GM12864 (cell line): ENCODE measurements around the gene ZNF521.

Experiments
- DNase-seq: peaks from one replicate; pipeline ENCODE4 v3.0.0-alpha.2; 2011; ENCODE audit warnings: low read depth
- H3K4me3 ChIP-seq: 2 replicates; pipeline ENCODE4 v1.5.1; 2011; ENCODE audit warnings: mild to moderate bottlenecking, low read depth, low read length, control low read depth
- CTCF ChIP-seq: IDR thresholded peaks from 2 replicates; pipeline ENCODE4 v1.5.1; 2011; ENCODE audit warnings: low read depth, mild to moderate bottlenecking, moderate library complexity, low read length, control low read depth, inconsistent platforms; ENCODE audit errors: missing control alignments

The ZNF521 gene

GRCh38 chr18:25111377-25112288, 240.3 kb downstream of the ZNF521 start:
- H3K4me3 ChIP-seq, result no peak overlapping the region
- TF ChIP-seq CTCF, result no peak
- no peak for DNase-seq

- no peak overlapping the region for H3K4me3 ChIP-seq
- DNase-seq, result no peak
- no peak for TF ChIP-seq CTCF
These were observed 242.5 kb downstream of the ZNF521 start for GRCh38 chr18:25109484-25109883.

GRCh38 chr18:25103468-25104155, 248.4 kb downstream of the ZNF521 start:
- TF ChIP-seq CTCF, result no peak
- no peak for DNase-seq
- no peak overlapping the region for H3K4me3 ChIP-seq

- H3K4me3 ChIP-seq, result no peak overlapping the region
- DNase-seq, result no peak
- no peak for TF ChIP-seq CTCF
These were observed 249.3 kb downstream of the ZNF521 start for GRCh38 chr18:25102662-25103061.

GRCh38 chr18:25100418-25100817, 251.5 kb downstream of the ZNF521 start:
- DNase-seq, result no peak
- no peak for TF ChIP-seq CTCF

GRCh38 chr18:25099895-25100294, 252.1 kb downstream of the ZNF521 start:
- no peak overlapping the region for H3K4me3 ChIP-seq
- TF ChIP-seq CTCF, result no peak
- DNase-seq, result no peak

More at GRCh38 chr18:25100418-25100817, 251.5 kb downstream of the ZNF521 start:
- H3K4me3 ChIP-seq, result no peak overlapping the region

GRCh38 chr18:25097569-25098056, 254.4 kb downstream of the ZNF521 start:
- TF ChIP-seq CTCF, result no peak
- DNase-seq, result no peak
- no peak overlapping the region for H3K4me3 ChIP-seq
